ENCODE results near the gene WDR91. TPM values are rescaled to one million over a fixed set of nuclear protein-coding genes. Genes with fewer than 3 reads are reported as not detected.
"Not testable (repeated sequence)": the region's sequence is repeated elsewhere in the genome, so short reads cannot be mapped to it uniquely, and the experiment has no call there.

Gene WDR91
- total RNA-seq, 1 donor from 2014 or later = 5.4 TPM

DNA sequence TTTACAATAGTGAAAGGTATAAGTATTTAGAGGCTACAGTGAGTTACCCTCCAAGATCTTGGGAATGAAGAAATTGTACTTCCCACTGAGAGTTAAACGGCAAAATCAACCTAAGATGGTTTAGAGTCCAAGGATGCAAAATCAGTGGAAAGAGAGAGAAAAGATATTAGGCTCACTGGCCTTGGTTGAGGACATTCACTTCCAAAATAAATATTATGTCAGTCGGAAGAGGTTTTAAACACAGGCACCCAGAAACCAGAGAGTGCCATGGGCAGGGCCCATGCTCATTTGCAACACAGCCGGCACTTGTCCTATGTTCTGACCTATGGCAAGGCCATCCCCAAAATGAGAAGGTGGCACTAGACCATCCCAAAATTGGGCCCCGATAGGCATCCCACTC is 3.9 kb upstream of the WDR91 start:
- intact Hi-C loops (cut with micrococcal nuclease) = no loop called here
- peaks cover 18% of the 10 kb centered on the region for H3K4me1 ChIP-seq
- no peak overlapping the region for H3K4me3 ChIP-seq
- no peaks in the 10 kb centered on the region for H3K27me3 ChIP-seq (ENCODE audit: low read depth)
- no peak for DNase-seq
- TF ChIP-seq, protein P1, sequence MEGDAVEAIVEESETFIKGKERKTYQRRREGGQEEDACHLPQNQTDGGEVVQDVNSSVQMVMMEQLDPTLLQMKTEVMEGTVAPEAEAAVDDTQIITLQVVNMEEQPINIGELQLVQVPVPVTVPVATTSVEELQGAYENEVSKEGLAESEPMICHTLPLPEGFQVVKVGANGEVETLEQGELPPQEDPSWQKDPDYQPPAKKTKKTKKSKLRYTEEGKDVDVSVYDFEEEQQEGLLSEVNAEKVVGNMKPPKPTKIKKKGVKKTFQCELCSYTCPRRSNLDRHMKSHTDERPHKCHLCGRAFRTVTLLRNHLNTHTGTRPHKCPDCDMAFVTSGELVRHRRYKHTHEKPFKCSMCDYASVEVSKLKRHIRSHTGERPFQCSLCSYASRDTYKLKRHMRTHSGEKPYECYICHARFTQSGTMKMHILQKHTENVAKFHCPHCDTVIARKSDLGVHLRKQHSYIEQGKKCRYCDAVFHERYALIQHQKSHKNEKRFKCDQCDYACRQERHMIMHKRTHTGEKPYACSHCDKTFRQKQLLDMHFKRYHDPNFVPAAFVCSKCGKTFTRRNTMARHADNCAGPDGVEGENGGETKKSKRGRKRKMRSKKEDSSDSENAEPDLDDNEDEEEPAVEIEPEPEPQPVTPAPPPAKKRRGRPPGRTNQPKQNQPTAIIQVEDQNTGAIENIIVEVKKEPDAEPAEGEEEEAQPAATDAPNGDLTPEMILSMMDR (IDR thresholded peaks at IDR 0.05; ENCODE audit: borderline replicate concordance) = no peak
- no peaks in the 10 kb centered on the region for H3K36me3 ChIP-seq
- no peaks in the 10 kb centered on the region for H3K9me3 ChIP-seq (replicated peaks)
- no peak overlapping the region for H3K27ac ChIP-seq (replicated peaks)

DNA sequence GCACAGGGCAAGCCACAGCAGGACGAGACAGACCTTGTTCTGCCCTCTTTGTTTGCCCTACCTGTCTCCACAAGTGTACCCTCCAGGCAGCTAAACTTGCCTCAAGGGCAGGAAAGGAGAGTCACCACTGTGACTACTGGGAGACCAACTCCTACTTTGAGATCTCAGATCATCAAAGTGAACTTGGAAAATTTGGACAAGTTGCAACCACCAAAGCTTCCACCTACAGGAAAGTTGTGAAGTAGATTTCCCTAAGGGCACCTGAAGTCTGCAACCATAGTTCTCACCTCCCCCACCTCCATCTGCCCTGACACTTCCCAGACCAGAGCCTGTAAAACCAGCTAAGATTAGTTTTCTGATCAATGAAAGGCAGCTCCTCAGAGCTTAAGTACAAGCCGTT is 2.5 kb upstream of the WDR91 start:
- no peaks in the 10 kb centered on the region for H3K27me3 ChIP-seq (ENCODE audit: low read depth)
- DNase-seq = no peak
- no peak overlapping the region for H3K27ac ChIP-seq (replicated peaks)
- no peak overlapping the region for H3K4me3 ChIP-seq
- H3K36me3 ChIP-seq = no peaks in the 10 kb centered on the region
- peaks cover 24% of the 10 kb centered on the region for H3K4me1 ChIP-seq
- intact Hi-C loops (cut with micrococcal nuclease) = no loop called here
- no peaks in the 10 kb centered on the region for H3K9me3 ChIP-seq (replicated peaks)
- TF ChIP-seq, protein P1 (IDR thresholded peaks at IDR 0.05; ENCODE audit: borderline replicate concordance) = no peak

DNA sequence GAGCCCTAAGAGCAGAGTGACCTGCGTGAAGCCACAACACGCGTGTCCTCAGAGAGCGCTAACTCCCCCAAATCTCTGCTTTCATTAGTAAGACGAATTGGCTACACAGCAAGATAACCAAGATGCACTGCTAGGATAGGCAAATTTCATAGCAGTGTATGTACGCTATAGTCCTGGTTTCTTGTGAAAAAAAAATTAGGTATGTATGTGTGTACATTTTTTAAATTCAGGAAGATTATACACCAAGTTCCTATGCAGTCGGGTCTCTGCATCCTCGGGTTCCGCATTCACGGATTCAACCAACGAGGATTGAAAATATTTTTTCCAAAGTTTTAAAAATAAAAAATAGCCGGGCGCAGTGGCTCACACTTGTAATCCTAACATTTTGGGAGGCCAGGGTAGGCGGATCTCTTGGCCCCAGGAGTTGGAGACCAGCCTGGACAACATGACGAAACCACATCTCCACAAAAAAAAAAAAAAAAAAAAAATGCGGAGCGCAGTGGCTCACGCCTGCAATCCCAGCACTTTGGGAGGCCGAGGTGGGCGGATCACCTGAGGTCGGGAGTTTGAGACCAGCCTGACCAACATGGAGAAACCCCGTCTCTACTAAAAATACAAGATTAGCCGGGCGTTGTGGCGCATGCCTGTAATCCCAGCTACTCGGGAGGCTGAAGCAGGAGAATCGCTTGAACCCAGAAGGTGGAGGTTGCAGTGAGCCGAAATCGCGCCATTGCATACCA is 790 bp upstream of the WDR91 start:
- peak; percentile 40 for DNase-seq
- intact Hi-C loops (cut with micrococcal nuclease); H3K9me3 ChIP-seq (replicated peaks); H3K27me3 ChIP-seq (ENCODE audit: low read depth); H3K36me3 ChIP-seq: not testable (repeated sequence)
- H3K4me1 ChIP-seq = peaks cover 28% of the 10 kb centered on the region
- H3K4me3 ChIP-seq = peak overlapping the region; percentile 87
- H3K27ac ChIP-seq (replicated peaks) = peak overlapping the region; percentile 89

DNA sequence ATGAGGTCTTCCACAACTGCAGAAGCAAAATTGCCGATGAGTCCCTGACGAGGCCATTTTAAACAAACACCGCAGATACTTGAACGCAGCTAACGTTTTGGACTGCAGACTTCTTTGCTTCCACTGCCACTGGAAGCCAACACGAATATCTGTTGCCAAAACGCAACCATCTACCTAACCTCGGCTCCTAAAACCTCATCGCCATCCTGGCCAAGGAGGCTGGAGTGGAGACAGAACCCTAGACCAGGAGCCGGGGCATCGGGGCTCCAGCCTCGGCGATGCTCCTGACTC is 493 bp downstream of the WDR91 start:
- Histone ChIP-seq H3K36me3 (peaks cover 8% of the 10 kb centered on the region), H3K9me3 (replicated peaks) (no peaks in the 10 kb centered on the region), H3K27me3 (ENCODE audit: low read depth) (no peaks in the 10 kb centered on the region), H3K4me1 (peaks cover 28% of the 10 kb centered on the region), H3K4me3 (peak overlapping the region; percentile 87), H3K27ac (replicated peaks) (peak overlapping the region; percentile 89)
- TF ChIP-seq, protein P1 (IDR thresholded peaks at IDR 0.05; ENCODE audit: borderline replicate concordance) = no peak
- DNase-seq = no peak
- intact Hi-C loops (cut with micrococcal nuclease) = no loop called here

DNA sequence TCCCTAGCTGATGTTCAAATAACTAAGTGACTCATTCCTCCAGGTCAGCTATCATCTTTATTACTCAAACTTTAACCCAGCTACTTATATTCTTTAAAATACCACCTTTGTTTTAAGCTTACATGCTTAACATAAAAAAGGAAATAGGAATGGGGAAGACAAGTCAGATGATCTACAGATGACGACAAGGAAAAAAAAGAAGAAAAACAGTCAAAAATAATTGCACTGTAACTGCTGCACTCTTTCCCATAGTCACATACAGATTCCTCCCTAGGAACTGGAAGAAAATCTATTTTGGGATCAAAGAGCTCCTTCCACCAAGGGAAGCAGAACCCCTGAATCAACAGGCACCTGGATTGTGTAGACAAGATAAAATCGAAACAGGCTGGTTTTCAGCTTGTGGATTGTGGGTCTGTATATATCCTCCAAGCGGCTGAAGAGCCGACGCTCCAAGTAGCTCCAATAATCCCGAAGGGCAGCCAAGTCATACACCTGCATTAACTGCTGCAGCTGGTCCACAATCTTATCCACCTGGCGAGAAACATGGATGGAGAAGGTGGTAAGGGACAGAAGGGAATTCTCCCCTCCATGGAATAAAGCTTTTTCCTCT is 2.0 kb downstream of the WDR91 start:
- H3K27me3 ChIP-seq (ENCODE audit: low read depth) = no peaks in the 10 kb centered on the region
- H3K4me3 ChIP-seq = peak overlapping the region; percentile 87
- TF ChIP-seq, protein P1 (IDR thresholded peaks at IDR 0.05; ENCODE audit: borderline replicate concordance) = no peak
- peaks cover 28% of the 10 kb centered on the region for H3K4me1 ChIP-seq
- peaks cover 23% of the 10 kb centered on the region for H3K36me3 ChIP-seq
- no peak overlapping the region for H3K27ac ChIP-seq (replicated peaks)
- intact Hi-C loops (cut with micrococcal nuclease) = no loop called here
- H3K9me3 ChIP-seq (replicated peaks) = no peaks in the 10 kb centered on the region
- no peak for DNase-seq

DNA sequence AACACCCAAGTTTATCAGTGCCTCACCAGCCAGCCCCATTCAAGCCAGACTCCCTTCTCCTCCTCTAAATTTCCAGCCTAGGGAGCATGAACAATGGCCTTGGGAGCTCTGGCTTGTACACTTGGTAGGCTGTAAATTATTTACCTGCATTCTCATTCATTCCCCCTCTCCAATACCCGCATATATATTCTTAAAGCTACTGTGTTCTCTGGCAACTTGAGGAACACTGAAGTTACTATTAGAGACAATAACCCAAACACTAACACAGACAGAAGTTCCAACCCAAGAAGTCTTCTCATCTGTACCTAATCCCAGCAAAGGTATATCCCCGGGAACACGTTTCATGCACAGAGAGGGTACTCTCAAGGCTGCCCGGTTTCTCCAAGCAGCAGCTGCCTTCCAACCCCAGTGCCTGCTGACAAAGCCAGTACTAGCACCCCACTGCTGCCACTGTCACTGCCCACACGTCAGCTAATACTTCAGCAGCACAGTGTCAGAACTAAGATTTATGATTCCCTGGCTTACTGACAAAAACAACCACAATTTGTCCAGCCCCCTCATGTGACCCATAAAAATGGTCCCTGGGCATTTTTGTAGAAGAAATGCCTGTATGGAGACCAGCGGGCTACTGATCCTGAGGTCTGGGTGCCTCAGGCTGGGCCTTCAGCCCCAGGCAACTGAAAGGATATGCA is 3.1 kb downstream of the WDR91 start:
- intact Hi-C loops (cut with micrococcal nuclease) = no loop called here
- Histone ChIP-seq H3K4me1 (peaks cover 28% of the 10 kb centered on the region), H3K36me3 (peaks cover 34% of the 10 kb centered on the region), H3K4me3 (no peak overlapping the region), H3K9me3 (replicated peaks) (no peaks in the 10 kb centered on the region), H3K27me3 (ENCODE audit: low read depth) (no peaks in the 10 kb centered on the region), H3K27ac (replicated peaks) (no peak overlapping the region)
- TF ChIP-seq, protein P1 (IDR thresholded peaks at IDR 0.05; ENCODE audit: borderline replicate concordance) = no peak
- no peak for DNase-seq
